Measurements from ENCODE around the gene CYTH4. TPM values are rescaled to one million over a fixed set of nuclear protein-coding genes. Genes with fewer than 3 reads are reported as not detected.

CYTH4 gene
- total and polyA plus RNA-seq, 2 of the 8 experiments (the other 6 are each of a cell fraction or from before 2014, with no cell fraction given): 0.09 TPM; not detected in 1

DNA sequence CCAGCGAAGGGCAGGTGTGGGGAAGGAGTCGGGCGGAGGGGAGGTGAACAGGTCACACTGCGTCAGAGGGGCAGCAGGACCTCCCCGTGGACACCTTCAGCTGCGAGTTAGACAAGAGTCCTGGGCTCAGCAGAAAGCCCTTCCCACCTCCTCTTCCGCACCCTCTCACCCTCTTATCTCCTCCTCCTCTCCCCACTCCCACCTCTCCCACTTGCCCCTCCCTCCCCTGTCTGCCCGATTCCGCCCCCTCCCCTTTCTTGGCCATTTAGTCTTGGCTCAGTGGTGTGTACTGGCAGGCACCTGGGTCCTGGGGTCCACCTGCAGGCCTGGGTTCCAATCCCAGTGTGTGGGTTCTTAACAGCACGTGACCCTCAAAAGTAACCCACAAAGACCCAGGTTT is 37.2 kb downstream of the CYTH4 start:
- Histone ChIP-seq H3K23ac (ENCODE audit: insufficient read length) (no peak overlapping the region), H2AK5ac (ENCODE audit: low read depth, low read length) (no peak overlapping the region), H3K14ac (ENCODE audit: insufficient read length) (no peak overlapping the region), H2BK12ac (ENCODE audit: low read depth, low read length) (no peak overlapping the region), H2BK5ac (ENCODE audit: low read depth, low read length) (no peak overlapping the region; the same call in 1 of the 2 replicates), H3K56ac (replicated peaks; ENCODE audit: insufficient read length, low read depth, low read length) (no peak overlapping the region), H3K27me3 (replicated peaks in 1 of 4; ENCODE audit: control insufficient read depth in 3 of 4, extremely low read depth in 1 of 4, insufficient read depth in 3 of 4, low read length in 3 of 4) (peaks cover 0 to 9% (median 6%) of the 10 kb centered on the region in 4 experiments; a peak in 5 of 7 replicates), H4K20me1 (replicated peaks in 1 of 2; ENCODE audit: control insufficient read depth in 1 of 2, insufficient read depth in 2 of 2, low read length in 2 of 2) (no peaks in the 10 kb centered on the region), H3K4me3 (ENCODE audit: extremely low read depth in 1 of 4, insufficient read depth in 2 of 4, low read depth in 3 of 4, low read length in 4 of 4) (no peak overlapping the region), H3K36me3 (ENCODE audit: control insufficient read depth in 2 of 4, insufficient read depth in 4 of 4, low read length in 3 of 4) (no peaks in the 10 kb centered on the region), H3K4me2 (ENCODE audit: insufficient read depth in 1 of 2, low read depth in 2 of 2, low read length in 2 of 2) (no peak overlapping the region), H2BK120ac (replicated peaks; ENCODE audit: low read depth, low read length) (no peak overlapping the region), H3K9me3 (ENCODE audit: insufficient read depth in 2 of 2, low read depth in 1 of 2, low read length in 1 of 2) (no peaks in the 10 kb centered on the region), H3K23me2 (ENCODE audit: low read depth, low read length) (peaks cover 3% of the 10 kb centered on the region; the same call in 1 of the 2 replicates), H4K8ac (ENCODE audit: extremely low read depth, insufficient read depth, low read length) (no peak overlapping the region), H3K27ac (ENCODE audit: low read depth, low read length) (no peak overlapping the region), H3K4ac (replicated peaks; ENCODE audit: insufficient read length, low read depth, low read length) (no peak overlapping the region), H4K91ac (replicated peaks; ENCODE audit: insufficient read length, low read length) (no peak overlapping the region), H3K79me1 (ENCODE audit: low read depth, low read length) (no peaks in the 10 kb centered on the region), H4K5ac (ENCODE audit: insufficient read length, low read depth, low read length) (no peak overlapping the region), H3K79me2 (ENCODE audit: control insufficient read depth in 1 of 2, insufficient read depth in 2 of 2, low read length in 2 of 2) (no peaks in the 10 kb centered on the region), H2AFZ (ENCODE audit: low read length) (no peak overlapping the region), H3K9ac (replicated peaks in 1 of 4; ENCODE audit: extremely low read depth in 1 of 4, low read depth in 3 of 4, low read length in 3 of 4) (no peak overlapping the region), H3K18ac (ENCODE audit: extremely low read depth, low read length) (no peak overlapping the region), H2BK15ac (ENCODE audit: low read length) (peak overlapping the region; percentile 61; the same call in 1 of the 2 replicates), H3K4me1 (replicated peaks in 1 of 4; ENCODE audit: control insufficient read depth in 3 of 4, insufficient read depth in 4 of 4, low read length in 3 of 4) (peaks cover 5 to 12% (median 7%) of the 10 kb centered on the region in 4 experiments), H2BK20ac (ENCODE audit: low read length) (no peak overlapping the region)
- POLR2A ChIA-PET (ENCODE audit: partially characterized antibody): interaction anchor here (1.0 kb wide), 1 partner anchor 9 kb away, joined by 3 read pairs; no protein-coding TSS in a partner anchor
- CTCF ChIA-PET (ENCODE audit: partially characterized antibody): interaction anchor here (1.6 kb wide), 1 partner anchor 17 kb away, joined by 3 read pairs; no protein-coding TSS in a partner anchor
- DNase-seq (ENCODE audit: low read depth in 1 of 2, low spot score in 2 of 2) (no peak), FAIRE-seq (no peak)
- TF ChIP-seq SAP30 (IDR thresholded peaks at IDR 0.05; ENCODE audit: insufficient read depth, insufficient replicate concordance, low read length) (no peak), HDAC6 (IDR thresholded peaks at IDR 0.05; ENCODE audit: low read depth, low read length) (no peak), GABPA (IDR thresholded peaks at IDR 0.05; ENCODE audit: borderline replicate concordance, insufficient read depth, low read length) (no peak), TCF12 (IDR thresholded peaks at IDR 0.05; ENCODE audit: low read depth, low read length) (no peak), BACH1 (IDR thresholded peaks at IDR 0.05; ENCODE audit: low read length) (no peak), RBBP5 (IDR thresholded peaks at IDR 0.05; ENCODE audit: borderline replicate concordance, low read depth, low read length) (no peak), GTF2F1 (IDR thresholded peaks at IDR 0.05; ENCODE audit: borderline replicate concordance, low read depth, low read length) (no peak), TAF1 (IDR thresholded peaks at IDR 0.05; ENCODE audit: low read depth, low read length) (no peak)
- TF ChIP-seq, protein P1, sequence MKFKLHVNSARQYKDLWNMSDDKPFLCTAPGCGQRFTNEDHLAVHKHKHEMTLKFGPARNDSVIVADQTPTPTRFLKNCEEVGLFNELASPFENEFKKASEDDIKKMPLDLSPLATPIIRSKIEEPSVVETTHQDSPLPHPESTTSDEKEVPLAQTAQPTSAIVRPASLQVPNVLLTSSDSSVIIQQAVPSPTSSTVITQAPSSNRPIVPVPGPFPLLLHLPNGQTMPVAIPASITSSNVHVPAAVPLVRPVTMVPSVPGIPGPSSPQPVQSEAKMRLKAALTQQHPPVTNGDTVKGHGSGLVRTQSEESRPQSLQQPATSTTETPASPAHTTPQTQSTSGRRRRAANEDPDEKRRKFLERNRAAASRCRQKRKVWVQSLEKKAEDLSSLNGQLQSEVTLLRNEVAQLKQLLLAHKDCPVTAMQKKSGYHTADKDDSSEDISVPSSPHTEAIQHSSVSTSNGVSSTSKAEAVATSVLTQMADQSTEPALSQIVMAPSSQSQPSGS (IDR thresholded peaks at IDR 0.05; ENCODE audit: low read length): no peak
- 94% methylated on average over 5 of the region's 10 CpGs; no CpG with 5 or more reads in 1 of the 2 experiments for WGBS, 2 experiments (ENCODE audit: extremely low coverage in 1 of 2, insufficient coverage in 1 of 2, insufficient read length in 1 of 2, insufficient replicate concordance in 2 of 2, low coverage in 1 of 2, low lambda C conversion rate in 2 of 2, missing lambda C conversion rate in 1 of 2)

Data from H1 (cell line).